Natural killer cell (primary cell): ENCODE measurements around the gene SIRT5. TPM values are rescaled to one million over a fixed set of nuclear protein-coding genes. Genes with fewer than 3 reads are reported as not detected.

Experiments used
- ATAC-seq, 3 donors: fragments of 150-1000 bp in 2 of 3; fragments of 200-7000 bp in 1 of 3; cut with Tn5 transposase; 1 replicate in 1 of 3; 2 replicates in 2 of 3; pipeline ENCODE4 v1.10.0; 2021; ENCODE audit warnings: mild to moderate bottlenecking in 2 of 3, moderate library complexity in 2 of 3
- DNase-seq, 2 donors: peaks; one replicate each; pipeline versions ENCODE4 v3.0.0 to v3.0.0-alpha.2; 2013 to 2021; ENCODE audit warnings: mixed read lengths in 1 of 2
- H3K27ac ChIP-seq: one replicate; pipeline ENCODE4 v1.5.1; 2013; ENCODE audit warnings: mild to moderate bottlenecking, low read length
- H3K27me3 ChIP-seq: one replicate; pipeline ENCODE4 v1.6.1; 2013; ENCODE audit warnings: low read length; ENCODE audit not compliant: control insufficient read depth, insufficient read depth
- H3K36me3 ChIP-seq: one replicate; pipeline ENCODE4 v1.6.1; 2013; ENCODE audit warnings: low read length; ENCODE audit not compliant: control insufficient read depth, insufficient read depth
- H3K4me1 ChIP-seq: one replicate; pipeline ENCODE4 v1.6.1; 2013; ENCODE audit warnings: low read length; ENCODE audit not compliant: control insufficient read depth, insufficient read depth
- H3K4me3 ChIP-seq: one replicate; pipeline ENCODE4 v1.5.1; 2013; ENCODE audit warnings: low read length
- H3K9me3 ChIP-seq: one replicate; pipeline ENCODE4 v1.6.1; 2013; ENCODE audit warnings: low read length; ENCODE audit not compliant: control insufficient read depth, insufficient read depth
- H3K27ac Mint-ChIP-seq, 2 donors: one replicate each; pipeline ENCODE4 v1.8.0; 2022; ENCODE audit warnings: mild to moderate bottlenecking in 2 of 2, mixed read lengths in 2 of 2, moderate library complexity in 1 of 2
- H3K27me3 Mint-ChIP-seq, 2 donors: one replicate each; pipeline ENCODE4 v1.8.0; 2022; ENCODE audit warnings: low read depth in 2 of 2, mixed read lengths in 2 of 2
- H3K36me3 Mint-ChIP-seq: one replicate; pipeline ENCODE4 v1.8.0; 2022; ENCODE audit warnings: mixed read lengths
- H3K4me1 Mint-ChIP-seq, 2 donors: one replicate each; pipeline ENCODE4 v1.8.0; 2022; ENCODE audit warnings: mixed read lengths in 2 of 2
- H3K4me3 Mint-ChIP-seq: one replicate; pipeline ENCODE4 v1.8.0; 2022; ENCODE audit warnings: mild to moderate bottlenecking, moderate library complexity, mixed read lengths
- H3K9me3 Mint-ChIP-seq, 2 donors: one replicate each; pipeline ENCODE4 v1.8.0; 2022; ENCODE audit warnings: mixed read lengths in 2 of 2
- WGBS: methylation state at CpG from one replicate; pipeline ENCODE4 v1.1.7; 2013; ENCODE audit warnings: missing lambda C conversion rate; ENCODE audit not compliant: insufficient coverage; 5-methylcytosine and 5-hydroxymethylcytosine counted together
- intact Hi-C: fragments of 100-400 bp; cut with micrococcal nuclease; formaldehyde crosslinking; loops from one replicate; pipeline ENCODE4 v1.14.2; 2022
- total RNA-seq, 4 donors: library from RNA; stranded (reverse); fragments of 120-200 nt in 1 of 4; gene quantifications; one replicate each; pipeline versions ENCODE4 v1.2.3 to v1.2.4, GENCODE V29; 2013 to 2022
- TF ChIP-seq, protein P1 (sequence below): fragments of 200-600 bp; IDR thresholded peaks from one replicate; pipeline ENCODE4 v1.8.0; 2022; ENCODE audit warnings: antibody characterized with exemption

SIRT5 gene
- total RNA-seq, 3 donors from 2014 or later (not counting 1 experiment from before 2014, with no cell fraction given), result 8.8 to 13.9 (median 12.2) TPM

DNA sequence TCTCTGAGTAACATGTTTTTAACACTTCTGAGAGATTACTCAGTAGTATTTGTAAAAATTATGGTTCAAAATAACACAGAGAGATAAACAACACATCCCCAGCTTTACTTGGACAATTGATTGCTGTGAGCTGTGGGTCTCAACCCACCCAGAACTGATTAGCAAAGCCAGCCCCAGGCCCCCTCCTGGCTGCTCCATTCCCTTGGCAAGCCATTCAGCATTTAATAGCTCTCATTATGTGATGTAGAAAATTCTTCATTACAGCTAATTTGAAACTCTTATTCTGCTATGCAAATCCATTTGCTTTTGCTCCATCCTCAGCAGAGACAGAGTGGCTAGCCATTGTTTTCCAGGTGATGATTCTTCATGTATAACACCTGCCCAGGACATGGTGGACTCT is 16.6 kb upstream of the SIRT5 start:
- no peaks in the 10 kb centered on the region for H3K9me3 ChIP-seq
- no peaks in the 10 kb centered on the region for H3K36me3 ChIP-seq
- H3K27ac Mint-ChIP-seq, result no peak overlapping the region
- intact Hi-C loops, result no loop called here
- no peak overlapping the region for H3K27ac ChIP-seq
- no peak overlapping the region for H3K4me3 Mint-ChIP-seq
- H3K4me1 Mint-ChIP-seq, result no peaks in the 10 kb centered on the region
- H3K9me3 Mint-ChIP-seq, result no peaks in the 10 kb centered on the region
- H3K27me3 ChIP-seq, result no peaks in the 10 kb centered on the region
- no peaks in the 10 kb centered on the region for H3K4me1 ChIP-seq
- DNase-seq (no peak), ATAC-seq (no peak)
- peaks cover 4 to 10% of the 10 kb centered on the region in 2 donors for H3K27me3 Mint-ChIP-seq
- TF ChIP-seq, protein P1, sequence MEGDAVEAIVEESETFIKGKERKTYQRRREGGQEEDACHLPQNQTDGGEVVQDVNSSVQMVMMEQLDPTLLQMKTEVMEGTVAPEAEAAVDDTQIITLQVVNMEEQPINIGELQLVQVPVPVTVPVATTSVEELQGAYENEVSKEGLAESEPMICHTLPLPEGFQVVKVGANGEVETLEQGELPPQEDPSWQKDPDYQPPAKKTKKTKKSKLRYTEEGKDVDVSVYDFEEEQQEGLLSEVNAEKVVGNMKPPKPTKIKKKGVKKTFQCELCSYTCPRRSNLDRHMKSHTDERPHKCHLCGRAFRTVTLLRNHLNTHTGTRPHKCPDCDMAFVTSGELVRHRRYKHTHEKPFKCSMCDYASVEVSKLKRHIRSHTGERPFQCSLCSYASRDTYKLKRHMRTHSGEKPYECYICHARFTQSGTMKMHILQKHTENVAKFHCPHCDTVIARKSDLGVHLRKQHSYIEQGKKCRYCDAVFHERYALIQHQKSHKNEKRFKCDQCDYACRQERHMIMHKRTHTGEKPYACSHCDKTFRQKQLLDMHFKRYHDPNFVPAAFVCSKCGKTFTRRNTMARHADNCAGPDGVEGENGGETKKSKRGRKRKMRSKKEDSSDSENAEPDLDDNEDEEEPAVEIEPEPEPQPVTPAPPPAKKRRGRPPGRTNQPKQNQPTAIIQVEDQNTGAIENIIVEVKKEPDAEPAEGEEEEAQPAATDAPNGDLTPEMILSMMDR, result no peak
- no peak overlapping the region for H3K4me3 ChIP-seq
- no peaks in the 10 kb centered on the region for H3K36me3 Mint-ChIP-seq

DNA sequence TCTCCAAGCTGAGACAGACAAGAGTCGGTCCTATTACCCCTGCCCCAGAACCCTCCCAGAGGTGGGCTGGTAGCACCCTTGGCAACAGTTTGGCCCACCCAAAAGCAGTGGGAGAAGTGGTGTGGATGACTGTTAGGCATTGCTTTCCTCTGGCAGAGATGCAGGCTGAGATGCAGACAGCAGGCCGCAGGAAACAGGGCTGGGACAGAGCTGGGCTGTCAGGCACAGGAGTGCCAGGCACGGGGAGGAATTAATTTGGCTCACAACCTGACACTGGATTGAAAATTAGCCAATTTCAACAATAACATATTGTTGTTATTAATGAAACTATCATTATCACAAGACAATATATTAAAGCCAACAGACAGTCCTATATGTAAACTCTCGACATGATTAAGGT is 15.7 kb upstream of the SIRT5 start:
- Histone ChIP-seq H3K27ac (no peak overlapping the region), H3K27me3 (no peaks in the 10 kb centered on the region), H3K4me3 (no peak overlapping the region), H3K4me1 (no peaks in the 10 kb centered on the region), H3K9me3 (no peaks in the 10 kb centered on the region), H3K36me3 (no peaks in the 10 kb centered on the region)
- ATAC-seq (no peak), DNase-seq (no peak)
- TF ChIP-seq, protein P1, result no peak
- WGBS, result 90% methylated on average over 4 of the region's 4 CpGs
- Mint-ChIP-seq H3K4me1 (no peaks in the 10 kb centered on the region), H3K27me3 (peaks cover 4 to 10% of the 10 kb centered on the region in 2 donors), H3K4me3 (no peak overlapping the region), H3K9me3 (no peaks in the 10 kb centered on the region), H3K27ac (no peak overlapping the region), H3K36me3 (no peaks in the 10 kb centered on the region)
- intact Hi-C loops, result no loop called here

DNA sequence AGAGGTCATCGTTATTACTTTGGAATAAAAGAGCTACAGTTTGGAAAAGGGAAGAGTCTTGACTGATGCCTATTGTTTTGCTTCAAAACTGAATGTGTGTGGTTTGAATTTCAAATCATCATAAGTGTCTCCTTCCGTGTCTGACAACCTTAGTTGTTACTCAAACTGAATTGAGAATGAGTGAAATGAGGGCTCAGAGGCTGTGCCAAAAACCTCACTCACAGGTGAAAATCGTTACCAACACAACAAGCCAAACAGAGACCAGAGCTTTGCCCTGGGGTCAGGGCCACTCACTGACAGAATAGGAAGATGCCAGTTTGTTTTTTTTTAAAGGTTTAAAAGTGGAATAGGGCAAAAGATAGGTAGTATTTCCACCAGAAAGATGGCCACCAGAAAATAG is 15.2 kb upstream of the SIRT5 start:
- Histone ChIP-seq H3K4me1 (no peaks in the 10 kb centered on the region), H3K27ac (no peak overlapping the region), H3K4me3 (no peak overlapping the region), H3K36me3 (no peaks in the 10 kb centered on the region), H3K27me3 (no peaks in the 10 kb centered on the region), H3K9me3 (no peaks in the 10 kb centered on the region)
- intact Hi-C loops, result no loop called here
- H3K36me3 Mint-ChIP-seq, result no peaks in the 10 kb centered on the region
- TF ChIP-seq, protein P1, result no peak
- H3K27ac Mint-ChIP-seq, result no peak overlapping the region
- H3K4me3 Mint-ChIP-seq, result no peak overlapping the region
- no peaks in the 10 kb centered on the region for H3K9me3 Mint-ChIP-seq
- H3K27me3 Mint-ChIP-seq, result peaks cover 4 to 10% of the 10 kb centered on the region in 2 donors
- WGBS, result 51% methylated on average over 3 of the region's 3 CpGs
- DNase-seq (no peak), ATAC-seq (no peak)
- H3K4me1 Mint-ChIP-seq, result no peaks in the 10 kb centered on the region

DNA sequence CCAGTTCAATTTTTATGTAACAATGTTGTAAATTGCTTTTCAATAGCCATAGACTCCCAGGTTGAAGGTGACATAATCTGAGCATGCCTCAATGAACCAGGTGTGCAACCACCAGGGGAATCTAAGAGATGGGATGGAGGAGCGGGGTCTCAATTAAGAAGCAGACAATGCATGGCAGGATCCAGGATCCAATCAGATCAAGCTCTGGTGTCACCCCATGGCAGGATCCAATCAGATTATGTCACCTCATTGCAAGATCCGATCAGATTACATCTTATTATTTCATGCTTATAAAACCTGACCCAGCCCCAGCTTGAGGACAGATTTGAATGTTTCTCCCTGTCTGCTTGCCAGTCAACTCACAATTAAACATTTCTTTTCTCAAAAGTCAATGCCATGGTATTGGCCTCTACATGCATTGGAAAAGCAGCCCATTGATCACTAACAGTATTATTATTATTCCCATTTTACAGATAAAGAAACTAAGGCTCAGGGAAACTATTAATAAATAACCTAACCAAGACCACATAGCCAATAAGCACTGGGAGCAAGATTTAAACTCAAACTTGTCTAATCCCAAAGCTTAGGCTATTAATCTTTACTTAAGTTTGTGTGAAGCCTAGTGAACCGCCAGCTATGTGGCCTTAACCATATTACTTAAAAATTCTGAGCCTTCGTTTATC is 14.3 kb upstream of the SIRT5 start:
- intact Hi-C loops, result no loop called here

More for the DNA sequence above, 14.3 kb upstream of the SIRT5 start:
- ATAC-seq (no peak), DNase-seq (no peak)
- Mint-ChIP-seq H3K4me3 (no peak overlapping the region), H3K27ac (no peak overlapping the region), H3K27me3 (peaks cover 1 to 5% of the 10 kb centered on the region in 2 donors), H3K4me1 (no peaks in the 10 kb centered on the region), H3K36me3 (no peaks in the 10 kb centered on the region), H3K9me3 (no peaks in the 10 kb centered on the region)
- H3K27ac ChIP-seq, result no peak overlapping the region
- H3K4me1 ChIP-seq, result no peaks in the 10 kb centered on the region
- H3K9me3 ChIP-seq, result no peaks in the 10 kb centered on the region
- TF ChIP-seq, protein P1, result no peak
- no peaks in the 10 kb centered on the region for H3K36me3 ChIP-seq
- no peak overlapping the region for H3K4me3 ChIP-seq
- H3K27me3 ChIP-seq, result no peaks in the 10 kb centered on the region
- WGBS, result 98% methylated on average over 4 of the region's 4 CpGs
